HEK293 (cell line): Measurements from ENCODE around the gene ICE1.

Experiments used
- KLF1 ChIP-seq: fragments of 450-650 bp; formaldehyde crosslinking; IDR thresholded peaks from 2 replicates; pipeline ENCODE4 v1.5.1; 2016; ENCODE audit warnings: missing biosample characterization, missing genetic modification characterization
- TF ChIP-seq, protein P1 (sequence below): fragments of 450-650 bp; formaldehyde crosslinking; IDR thresholded peaks from 2 replicates; pipeline ENCODE4 v1.5.1; 2016; ENCODE audit warnings: missing biosample characterization, missing genetic modification characterization

- TF ChIP-seq, protein P1, sequence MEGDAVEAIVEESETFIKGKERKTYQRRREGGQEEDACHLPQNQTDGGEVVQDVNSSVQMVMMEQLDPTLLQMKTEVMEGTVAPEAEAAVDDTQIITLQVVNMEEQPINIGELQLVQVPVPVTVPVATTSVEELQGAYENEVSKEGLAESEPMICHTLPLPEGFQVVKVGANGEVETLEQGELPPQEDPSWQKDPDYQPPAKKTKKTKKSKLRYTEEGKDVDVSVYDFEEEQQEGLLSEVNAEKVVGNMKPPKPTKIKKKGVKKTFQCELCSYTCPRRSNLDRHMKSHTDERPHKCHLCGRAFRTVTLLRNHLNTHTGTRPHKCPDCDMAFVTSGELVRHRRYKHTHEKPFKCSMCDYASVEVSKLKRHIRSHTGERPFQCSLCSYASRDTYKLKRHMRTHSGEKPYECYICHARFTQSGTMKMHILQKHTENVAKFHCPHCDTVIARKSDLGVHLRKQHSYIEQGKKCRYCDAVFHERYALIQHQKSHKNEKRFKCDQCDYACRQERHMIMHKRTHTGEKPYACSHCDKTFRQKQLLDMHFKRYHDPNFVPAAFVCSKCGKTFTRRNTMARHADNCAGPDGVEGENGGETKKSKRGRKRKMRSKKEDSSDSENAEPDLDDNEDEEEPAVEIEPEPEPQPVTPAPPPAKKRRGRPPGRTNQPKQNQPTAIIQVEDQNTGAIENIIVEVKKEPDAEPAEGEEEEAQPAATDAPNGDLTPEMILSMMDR: no peak
- TF ChIP-seq KLF1 (tag by site-specific recombination): no peak
These were observed 111.9 kb downstream of the ICE1 start for GRCh38 chr5:5534333-5534732.
